ENCODE measurements around the gene LRRC42.

GRCh38 chr1:54003249-54003646 lies 57.1 kb downstream of the LRRC42 start:
- no peak for TF ChIP-seq GLI4 (tag by site-specific recombination; IDR thresholded peaks at IDR 0.05)
- no peak for TF ChIP-seq ZNF248 (tag by site-specific recombination; IDR thresholded peaks at IDR 0.05)
- TF ChIP-seq PBX3 (CRISPR knock-in tag; IDR thresholded peaks at IDR 0.05) = no peak
- no peak for TF ChIP-seq ZFP69B (tag by site-specific recombination; IDR thresholded peaks at IDR 0.05)
- no peak for TF ChIP-seq ZNF184 (tag by site-specific recombination; IDR thresholded peaks at IDR 0.05)
- no peak for TF ChIP-seq CTCF (tag by site-specific recombination; IDR thresholded peaks at IDR 0.05)
- TF ChIP-seq ATF2 (tag by site-specific recombination; IDR thresholded peaks at IDR 0.05; ENCODE audit: low read depth) = no peak
- TF ChIP-seq ZBTB7A (tag by site-specific recombination; IDR thresholded peaks at IDR 0.05; ENCODE audit: low read depth) = no peak
- TF ChIP-seq ZNF518A (tag by site-specific recombination; conservative IDR thresholded peaks at IDR 0.05; ENCODE audit: low read depth) = no peak
- no peak for TF ChIP-seq PATZ1 (tag by site-specific recombination; IDR thresholded peaks at IDR 0.05)
- no peak for TF ChIP-seq OSR2 (tag by site-specific recombination; IDR thresholded peaks at IDR 0.05)
- TF ChIP-seq ZNF174 (tag by site-specific recombination; IDR thresholded peaks at IDR 0.05) = no peak
- no peak for TF ChIP-seq ZNF488 (tag by site-specific recombination; IDR thresholded peaks at IDR 0.05)
